ENCODE data around the gene IKZF1. TPM values are rescaled to one million over a fixed set of nuclear protein-coding genes. Genes with fewer than 3 reads are reported as not detected.

Gene IKZF1
- total and polyA plus RNA-seq, 9 of the 15 experiments (the other 6 are each of a cell fraction or from before 2014, with no cell fraction given): 12.6 to 85.3 (median 44.7) TPM

GRCh38 chr7:50355817-50356178 lies 51.3 kb downstream of the IKZF1 start (continued):
- TF ChIP-seq E2F6 (IDR thresholded peaks at IDR 0.05; ENCODE audit: borderline replicate concordance in 1 of 2, extremely low read depth in 1 of 2, insufficient read depth in 1 of 2, insufficient read length in 1 of 2, low read depth in 1 of 2, low read length in 1 of 2, poor library complexity in 1 of 2, severe bottlenecking in 1 of 2) (peak; percentile 72 to 73), PTRF (tag; IDR thresholded peaks at IDR 0.05) (no peak), BRD4 (IDR thresholded peaks at IDR 0.05) (no peak), HOMEZ (CRISPR knock-in tag; IDR thresholded peaks at IDR 0.05) (no peak), DPF2 (IDR thresholded peaks at IDR 0.05) (peak; percentile 88), ZBTB7A (IDR thresholded peaks at IDR 0.05; ENCODE audit: borderline replicate concordance, control insufficient read depth, low read depth, low read length) (no peak; the same call in 1 of the 2 replicates), ZNF121 (CRISPR knock-in tag; conservative IDR thresholded peaks at IDR 0.05) (no peak), SNIP1 (IDR thresholded peaks at IDR 0.05; ENCODE audit: low read depth) (no peak), ZBTB17 (CRISPR knock-in tag; IDR thresholded peaks at IDR 0.05) (no peak), ZBTB33 (CRISPR knock-in tag; IDR thresholded peaks at IDR 0.05) (no peak), CEBPG (CRISPR knock-in tag; IDR thresholded peaks at IDR 0.05) (no peak), CEBPG (tag; conservative IDR thresholded peaks at IDR 0.05 in 1 of 2, IDR thresholded peaks at IDR 0.05 in 1 of 2) (no peak), XRCC3 (IDR thresholded peaks at IDR 0.05) (no peak), SMAD1 (IDR thresholded peaks at IDR 0.05; ENCODE audit: low read depth, low read length, partially characterized antibody) (no peak), SMAD2 (IDR thresholded peaks at IDR 0.05; ENCODE audit: low read depth, low read length) (no peak), EGR1 (conservative IDR thresholded peaks at IDR 0.05) (no peak), ZC3H11A (IDR thresholded peaks at IDR 0.05; ENCODE audit: low read depth, low read length) (no peak), ZNF143 (CRISPR knock-in tag; IDR thresholded peaks at IDR 0.05) (no peak), SMARCA5 (IDR thresholded peaks at IDR 0.05) (no peak), PHF8 (IDR thresholded peaks at IDR 0.05; ENCODE audit: borderline replicate concordance, low read length) (no peak), FOXA1 (IDR thresholded peaks at IDR 0.05; ENCODE audit: borderline replicate concordance) (no peak), RBM22 (IDR thresholded peaks at IDR 0.05; ENCODE audit: low read depth, low read length, poor library complexity, severe bottlenecking) (no peak), CBX1 (IDR thresholded peaks at IDR 0.05; ENCODE audit: low read depth) (no peak), ZNF133 (CRISPR knock-in tag; IDR thresholded peaks at IDR 0.05) (no peak), TCFL5 (CRISPR knock-in tag; conservative IDR thresholded peaks at IDR 0.05) (no peak), MCM2 (IDR thresholded peaks at IDR 0.05; ENCODE audit: low read depth) (no peak), ZNF444 (CRISPR knock-in tag; IDR thresholded peaks at IDR 0.05) (no peak; the same call in 1 of the 2 replicates), SETDB1 (IDR thresholded peaks at IDR 0.05; ENCODE audit: low read length) (no peak)
